EL (cell line): Measurements from ENCODE around the gene APBA1.

Experiments used
- DNase-seq: peaks from one replicate; pipeline ENCODE4 v3.0.0-alpha.2; 2016

The APBA1 gene

GRCh38 chr9:69671879-69672595 lies at the start of gene APBA1:
Gene APBA1 (minus strand): TSS chr9:69672371.
- DNase-seq, result peak; percentile 62

- DNase-seq, result no peak
These were observed 47.8 kb upstream of the APBA1 start for GRCh38 chr9:69719983-69720382.

DNA sequence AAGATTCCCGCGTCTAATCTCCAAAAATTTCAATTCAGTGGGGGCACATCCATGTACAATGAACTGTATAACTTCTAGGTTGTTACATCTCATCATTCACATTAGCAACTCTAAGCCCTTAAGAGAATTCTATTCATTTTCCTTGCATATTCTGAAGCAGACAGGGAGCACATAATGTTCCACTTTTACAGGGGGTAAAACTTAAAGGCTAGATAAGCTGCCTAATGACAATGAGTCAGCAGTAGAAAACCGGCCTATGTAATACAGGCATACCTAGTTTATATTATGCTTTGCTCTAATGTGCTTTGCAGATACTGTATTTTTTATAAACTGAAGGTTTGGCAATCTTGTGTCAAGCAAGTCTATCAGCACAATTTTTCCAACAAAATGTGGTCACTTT lies 47.2 kb upstream of the APBA1 start:
- no peak for DNase-seq

- no peak for DNase-seq
These were observed 46.0 kb upstream of the APBA1 start for GRCh38 chr9:69718218-69718617.

DNA sequence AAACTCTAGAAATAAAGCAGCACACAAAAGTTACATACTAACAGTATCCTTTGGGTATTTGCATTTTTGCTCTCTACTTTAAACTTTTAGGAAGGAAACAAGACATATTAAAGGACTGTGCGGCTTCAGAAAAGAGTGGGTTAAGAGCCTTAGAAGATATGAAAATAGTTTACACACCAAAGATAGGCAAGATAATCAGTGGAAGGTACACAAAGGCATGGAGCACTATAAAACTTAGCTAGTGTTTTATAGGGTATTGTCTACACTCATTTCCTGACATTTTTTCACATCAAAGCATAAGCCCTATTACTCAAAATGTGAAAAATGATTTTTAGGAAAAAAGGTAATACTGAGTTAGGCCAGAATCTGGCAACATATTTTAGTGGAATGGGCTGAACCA lies 43.7 kb upstream of the APBA1 start:
- no peak for DNase-seq

DNA sequence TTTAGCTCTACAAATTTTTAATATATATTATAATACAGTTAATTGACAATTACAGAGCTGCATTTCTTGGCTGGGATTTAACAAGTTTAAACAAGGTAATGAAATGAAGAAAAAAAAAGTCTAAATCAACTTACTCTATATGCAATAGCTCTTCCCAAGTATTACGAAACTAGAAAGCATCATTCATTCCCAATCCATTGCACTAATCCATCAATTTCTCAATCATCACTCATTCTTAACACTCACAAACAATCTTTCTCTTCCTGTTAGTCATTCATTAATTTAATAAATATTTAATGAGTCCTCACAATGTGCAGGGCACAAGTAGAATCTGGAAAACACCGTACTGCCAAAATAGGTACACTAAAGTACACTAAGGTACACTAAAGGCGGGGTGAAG lies 42.9 kb upstream of the APBA1 start:
- DNase-seq, result no peak

- no peak for DNase-seq
These were observed 25.3 kb upstream of the APBA1 start for GRCh38 chr9:69697475-69697874.

GRCh38 chr9:69696802-69697201 lies 24.6 kb upstream of the APBA1 start:
- DNase-seq, result no peak

GRCh38 chr9:69689991-69690538 lies 17.9 kb upstream of the APBA1 start:
- DNase-seq, result no peak

DNA sequence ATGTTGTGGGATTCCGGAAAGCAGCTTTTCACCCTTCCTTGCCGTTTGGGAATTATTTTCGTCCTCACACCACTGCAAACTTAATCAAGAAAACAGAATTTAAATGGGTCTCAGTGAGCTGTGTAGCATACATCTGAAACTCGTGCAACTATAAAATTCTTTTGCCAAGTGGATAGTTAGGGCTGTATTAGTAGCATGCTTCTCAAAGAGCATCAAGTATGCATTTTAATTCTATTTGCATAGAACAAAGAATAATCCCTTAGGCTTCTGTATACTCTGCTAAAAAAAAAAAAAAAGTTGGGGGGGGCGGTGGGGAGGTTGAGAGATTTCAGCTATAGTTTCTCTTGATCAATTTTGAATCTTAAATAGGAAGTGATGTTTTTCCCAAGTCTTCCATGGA lies 11.8 kb upstream of the APBA1 start:
- no peak for DNase-seq

DNA sequence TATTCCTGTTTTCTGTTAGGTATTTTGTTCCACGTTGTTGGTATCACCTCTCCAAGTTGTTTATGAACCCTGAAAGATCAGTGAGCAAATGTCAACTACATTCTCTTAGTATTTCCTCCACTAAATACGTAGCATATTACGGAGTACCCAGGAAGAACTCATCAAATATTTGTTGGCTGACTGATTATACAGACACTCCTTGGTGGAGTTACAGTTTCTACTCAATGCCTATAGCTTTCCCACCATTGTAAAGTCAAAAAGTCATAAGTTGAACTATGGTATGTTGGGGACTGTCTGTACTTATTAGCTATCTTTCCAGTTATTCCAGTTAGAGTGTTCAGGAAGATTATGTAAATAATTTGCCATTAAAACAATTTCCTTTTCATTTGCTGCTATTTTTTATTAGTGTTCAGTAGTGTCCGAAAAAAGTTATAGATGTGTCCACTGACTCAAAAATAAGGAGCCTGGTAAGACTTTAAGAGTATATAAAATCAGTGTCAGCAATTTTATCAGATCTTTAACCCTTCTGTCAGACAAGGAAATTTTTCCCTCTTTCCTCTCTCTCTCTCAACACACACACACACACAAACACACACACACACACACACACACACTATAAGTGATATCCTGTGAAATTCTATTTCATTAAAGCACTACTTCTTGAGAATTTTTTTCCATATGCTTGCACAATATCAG lies 6.8 kb upstream of the APBA1 start:
- peak; percentile 17 for DNase-seq

DNA sequence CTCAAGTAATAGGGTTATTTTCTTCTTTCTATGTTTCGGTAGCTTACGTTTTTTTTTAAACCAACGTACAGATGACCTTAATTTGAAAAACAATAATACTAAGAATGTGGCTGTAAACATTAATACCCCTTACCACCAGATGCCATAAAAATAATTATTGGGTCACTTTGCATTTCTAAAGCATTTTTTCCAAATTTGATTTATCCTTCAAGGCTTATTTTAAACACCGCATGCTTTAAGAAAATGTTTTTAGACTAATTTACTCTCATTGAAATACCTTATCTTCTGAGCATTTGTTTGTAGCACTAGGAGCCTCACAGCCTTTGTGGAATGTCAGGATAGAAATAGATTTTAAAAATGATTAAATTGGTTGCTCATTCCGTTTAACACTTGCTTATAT lies 5.8 kb upstream of the APBA1 start:
- no peak for DNase-seq

DNA sequence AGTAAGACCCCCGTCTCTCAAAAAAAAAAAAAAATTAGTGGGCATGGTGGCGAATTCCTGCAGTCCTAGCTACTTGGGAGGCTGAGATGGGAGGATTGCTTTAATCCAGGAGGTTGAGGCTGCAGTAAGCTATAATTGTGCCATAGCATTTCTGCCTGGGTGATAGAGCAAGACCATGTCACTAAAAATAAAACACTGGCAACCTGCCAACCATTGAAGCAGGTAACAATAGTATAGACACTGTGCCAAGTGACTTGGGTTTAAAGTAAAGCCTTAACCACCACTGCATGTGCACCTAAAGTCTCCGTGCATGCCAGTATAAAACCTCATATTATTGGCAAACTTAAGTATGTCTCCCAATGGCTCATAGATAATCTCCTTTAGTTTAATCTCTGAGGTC lies 3.4 kb upstream of the APBA1 start:
- peak; percentile 2 for DNase-seq

DNA sequence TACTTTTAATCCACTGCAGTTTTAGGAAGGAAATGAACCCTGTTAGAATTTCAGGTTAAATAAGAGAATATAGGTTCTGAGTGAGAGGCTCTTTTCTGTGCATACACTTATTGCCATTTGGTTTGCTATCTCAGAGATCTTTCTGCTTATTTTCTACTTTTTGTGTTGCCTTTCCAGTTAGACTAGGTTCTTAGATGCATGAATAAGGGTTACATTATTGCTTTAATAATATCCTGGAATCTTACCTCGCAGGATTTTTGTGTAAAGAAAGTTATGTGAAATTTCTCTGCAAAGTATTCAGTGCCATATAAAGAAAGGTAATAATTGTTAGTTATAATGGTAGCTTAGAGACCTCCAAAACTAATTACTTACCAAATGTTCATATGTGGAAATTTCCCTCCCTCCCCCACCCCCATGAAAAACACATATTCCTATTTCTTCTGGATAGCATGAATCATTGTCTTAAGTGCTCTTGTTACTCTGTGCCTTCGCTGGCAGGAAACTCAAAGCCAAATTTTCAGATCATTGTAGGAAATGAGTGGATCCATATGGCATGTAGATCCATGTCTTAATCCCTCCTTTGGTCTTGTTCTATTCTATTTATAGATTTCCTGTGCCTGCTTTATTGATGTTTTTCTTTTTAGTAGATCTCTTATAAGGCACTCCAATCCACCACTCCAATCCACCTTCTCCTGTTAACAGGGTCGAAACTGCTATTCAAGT lies 2.7 kb upstream of the APBA1 start:
- peak; percentile 80 for DNase-seq

DNA sequence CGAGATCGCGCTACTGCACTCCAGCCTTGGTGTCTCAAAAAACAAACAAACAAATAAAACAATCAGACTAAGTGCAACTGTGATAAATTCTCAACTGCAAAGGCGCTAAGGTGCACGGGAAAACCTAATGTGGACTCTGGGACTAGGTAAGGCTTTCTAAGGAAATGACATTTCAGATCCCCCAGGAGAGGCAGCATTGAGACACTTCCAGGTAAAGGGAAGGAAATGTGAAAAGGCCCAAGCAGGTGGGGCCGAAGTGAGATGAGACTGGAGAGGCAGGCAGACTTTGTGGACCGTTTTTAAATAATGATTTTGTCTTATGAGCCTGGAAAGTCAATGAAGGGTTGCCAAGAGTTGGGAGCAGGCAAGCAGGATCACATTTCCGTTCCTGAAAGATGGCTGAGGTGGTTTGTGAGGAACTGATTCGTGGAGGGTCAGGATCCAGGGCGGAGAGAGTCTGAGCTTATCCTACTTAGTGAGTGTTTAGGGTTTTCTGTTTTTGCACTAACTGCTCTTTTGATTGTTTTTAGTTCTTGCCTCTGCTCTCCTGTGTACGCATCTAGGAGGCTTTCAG lies 2.0 kb upstream of the APBA1 start:
- DNase-seq, result no peak

DNA sequence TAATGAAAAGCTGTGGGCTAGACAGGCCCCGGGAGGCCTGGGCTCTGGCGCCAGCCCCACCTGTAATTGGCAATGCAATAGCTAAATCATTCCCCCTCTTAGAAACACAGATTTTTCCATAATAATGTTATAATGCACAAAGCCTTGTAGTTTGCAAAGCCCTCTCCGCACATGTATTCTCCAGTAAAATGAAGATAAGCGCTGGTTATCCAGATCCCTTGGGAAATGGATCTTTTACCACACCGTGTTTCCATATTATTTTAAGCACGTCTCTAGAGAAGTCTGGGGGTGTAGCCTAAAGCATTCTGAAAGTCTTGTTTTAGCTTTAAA lies 1.1 kb upstream of the APBA1 start:
- no peak for DNase-seq

GRCh38 chr9:69672596-69673310 lies 582 bp upstream of the APBA1 start:
- peak; percentile 92 for DNase-seq

- no peak for DNase-seq
These were observed 776 bp downstream of the APBA1 start for GRCh38 chr9:69671311-69671878.

- no peak for DNase-seq
These were observed 4.9 kb downstream of the APBA1 start for GRCh38 chr9:69667306-69667705.

- no peak for DNase-seq
These were observed 11.9 kb downstream of the APBA1 start for GRCh38 chr9:69660304-69660703.

- DNase-seq, result no peak
These were observed 13.0 kb downstream of the APBA1 start for GRCh38 chr9:69658987-69659675.

- DNase-seq, result no peak
These were observed 14.9 kb downstream of the APBA1 start for GRCh38 chr9:69657269-69657668.
